NOMO-1 treated with dmso at 0.1 percent for 144 hours (cell line): Measurements from ENCODE around the gene SMAGP.
"Not testable (repeated sequence)": the region's sequence is repeated elsewhere in the genome, so short reads cannot be mapped to it uniquely, and the experiment has no call there.

Experiments used
- DNase-seq: peaks from one replicate; lab custom pipeline; 2025; ENCODE audit not compliant: unreplicated experiment; lab: John Stamatoyannopoulos, UW

The SMAGP gene

DNA sequence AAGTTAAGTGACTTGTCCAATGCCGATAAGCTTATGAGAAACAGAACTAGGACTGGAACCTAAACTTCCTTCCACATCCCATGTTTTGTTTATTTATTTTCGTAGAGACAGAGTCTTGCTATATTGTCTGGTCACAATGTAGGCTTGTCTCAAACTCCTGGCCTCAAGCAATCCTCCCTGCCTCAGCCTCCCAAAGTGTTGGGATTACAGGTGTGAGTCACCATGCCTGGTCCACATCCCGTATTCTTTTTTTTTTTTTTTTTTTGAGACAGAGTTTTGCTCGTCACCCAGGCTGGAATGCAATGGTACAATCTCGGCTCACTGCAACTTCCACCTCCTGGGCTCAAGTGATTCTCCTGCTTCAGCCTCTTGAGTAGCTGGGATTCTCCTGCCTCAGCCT, 43.1 kb downstream of the SMAGP start:
- not testable (repeated sequence) for DNase-seq

- DNase-seq: no peak
Observed at GRCh38 chr12:51225771-51226170, 44.4 kb downstream of the SMAGP start.

DNA sequence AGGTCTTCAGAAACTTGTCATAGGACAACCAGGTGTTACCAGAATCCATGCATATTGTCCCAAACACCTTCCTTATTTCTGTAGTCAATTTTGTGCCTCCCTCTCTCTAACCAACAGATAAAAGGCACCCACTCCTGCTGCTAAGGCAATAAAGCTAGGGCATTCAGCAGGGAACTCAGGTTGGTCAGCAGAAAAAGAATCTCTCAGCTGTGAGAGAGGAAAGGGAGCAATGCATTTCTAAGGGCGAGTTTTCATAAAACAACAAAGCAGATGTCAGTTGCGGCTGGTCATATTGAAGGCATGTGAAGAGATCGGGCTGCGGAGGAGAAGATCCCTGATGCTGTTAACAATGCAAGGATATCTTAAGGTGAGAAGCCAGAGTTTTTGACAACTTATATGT, 45.0 kb downstream of the SMAGP start:
- no peak for DNase-seq

DNA sequence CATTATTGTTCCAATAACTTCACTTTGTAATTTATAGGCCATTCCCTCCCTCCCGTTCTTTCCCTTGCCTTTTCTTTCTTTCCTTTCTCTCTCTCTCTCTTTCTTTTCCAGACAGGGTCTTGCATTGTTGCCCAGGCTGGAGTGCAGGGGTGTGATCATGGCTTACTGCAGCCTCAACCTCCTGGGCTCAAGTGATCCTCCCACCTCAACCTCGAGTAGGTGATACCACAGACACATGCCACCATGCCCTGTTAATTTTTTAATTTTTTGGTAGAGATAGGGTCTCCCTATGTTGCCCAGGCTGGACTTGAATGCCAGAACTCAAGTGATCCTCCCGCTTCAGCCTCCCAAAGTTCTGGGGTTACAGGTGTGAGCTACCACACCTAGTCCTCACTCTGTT, 45.6 kb downstream of the SMAGP start:
- DNase-seq: no peak

DNA sequence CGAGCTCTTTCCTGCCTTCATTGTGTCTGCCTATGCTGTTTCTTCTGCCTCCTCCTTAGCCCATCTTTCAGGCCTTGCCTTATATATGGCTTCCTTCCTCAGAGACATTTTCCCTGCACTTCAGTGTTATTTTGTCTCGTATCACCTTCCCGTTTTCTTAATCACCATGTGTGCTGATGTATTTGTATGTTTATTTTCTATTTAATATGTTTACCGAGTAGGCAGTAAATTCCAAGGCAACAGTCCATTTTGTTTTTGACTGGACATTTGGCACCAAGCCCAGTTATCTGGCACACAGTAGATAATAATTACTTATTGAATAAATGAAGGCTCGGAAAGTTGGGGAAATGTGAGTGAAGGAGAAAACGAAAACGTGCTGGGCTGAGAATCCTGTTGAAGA, 47.8 kb downstream of the SMAGP start:
- no peak for DNase-seq

DNA sequence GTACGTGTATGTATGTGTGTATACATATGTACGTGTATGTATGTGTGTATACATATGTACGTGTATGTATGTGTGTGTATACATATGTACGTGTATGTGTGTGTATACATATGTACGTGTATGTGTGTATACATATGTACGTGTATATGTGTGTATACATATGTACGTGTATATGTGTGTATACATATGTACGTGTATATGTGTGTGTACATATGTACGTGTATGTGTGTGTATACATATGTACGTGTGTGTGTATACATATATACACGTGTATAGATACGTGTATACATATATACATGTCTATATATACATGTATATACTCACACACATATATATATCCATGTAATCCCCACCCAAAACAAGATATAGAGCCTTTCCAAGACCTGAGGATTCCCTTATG, 50.4 kb downstream of the SMAGP start:
- not testable (repeated sequence) for DNase-seq

- no peak for DNase-seq
Observed at GRCh38 chr12:51219322-51219721, 50.9 kb downstream of the SMAGP start.

GRCh38 chr12:51218607-51219161, 51.5 kb downstream of the SMAGP start:
- no peak for DNase-seq

DNA sequence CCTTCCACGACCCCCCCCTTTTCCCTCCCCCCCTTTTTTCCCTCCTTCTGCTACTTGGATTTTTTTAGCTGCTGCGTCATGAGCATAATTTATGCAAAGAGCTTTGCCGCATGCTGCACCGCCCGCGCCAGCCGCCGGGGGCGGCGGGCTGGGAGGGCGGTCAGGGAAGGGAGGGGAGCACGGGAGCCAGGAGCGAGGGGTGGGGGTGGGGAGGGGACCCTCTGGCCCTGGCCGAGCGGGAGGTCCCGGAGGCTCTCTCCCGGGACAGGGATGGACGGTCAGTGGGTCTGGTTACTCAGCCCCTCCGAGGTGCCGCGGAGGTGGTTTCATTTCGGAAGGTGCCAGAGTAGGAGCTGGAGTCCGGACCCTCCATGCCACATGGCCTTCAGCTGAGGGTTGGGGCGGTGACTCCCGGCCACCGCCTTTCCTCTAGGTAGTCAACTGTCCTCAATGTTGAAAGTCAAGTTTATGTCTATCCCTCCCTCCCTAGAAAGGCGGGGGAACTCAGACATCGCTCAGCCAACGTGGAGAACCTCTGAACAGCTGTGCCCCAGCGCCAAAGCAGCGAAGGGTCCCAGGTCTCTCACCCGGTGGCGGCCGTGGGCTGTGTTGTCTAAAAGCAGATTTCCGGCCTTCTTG, 52.1 kb downstream of the SMAGP start, which contains the start of gene POU6F1:
TSS of gene POU6F1 (minus strand) at position 95 of the 639 bp plus-strand sequence. CDS start 11,226 bp downstream, outside the sequence.
- peak; percentile 33 for DNase-seq

DNA sequence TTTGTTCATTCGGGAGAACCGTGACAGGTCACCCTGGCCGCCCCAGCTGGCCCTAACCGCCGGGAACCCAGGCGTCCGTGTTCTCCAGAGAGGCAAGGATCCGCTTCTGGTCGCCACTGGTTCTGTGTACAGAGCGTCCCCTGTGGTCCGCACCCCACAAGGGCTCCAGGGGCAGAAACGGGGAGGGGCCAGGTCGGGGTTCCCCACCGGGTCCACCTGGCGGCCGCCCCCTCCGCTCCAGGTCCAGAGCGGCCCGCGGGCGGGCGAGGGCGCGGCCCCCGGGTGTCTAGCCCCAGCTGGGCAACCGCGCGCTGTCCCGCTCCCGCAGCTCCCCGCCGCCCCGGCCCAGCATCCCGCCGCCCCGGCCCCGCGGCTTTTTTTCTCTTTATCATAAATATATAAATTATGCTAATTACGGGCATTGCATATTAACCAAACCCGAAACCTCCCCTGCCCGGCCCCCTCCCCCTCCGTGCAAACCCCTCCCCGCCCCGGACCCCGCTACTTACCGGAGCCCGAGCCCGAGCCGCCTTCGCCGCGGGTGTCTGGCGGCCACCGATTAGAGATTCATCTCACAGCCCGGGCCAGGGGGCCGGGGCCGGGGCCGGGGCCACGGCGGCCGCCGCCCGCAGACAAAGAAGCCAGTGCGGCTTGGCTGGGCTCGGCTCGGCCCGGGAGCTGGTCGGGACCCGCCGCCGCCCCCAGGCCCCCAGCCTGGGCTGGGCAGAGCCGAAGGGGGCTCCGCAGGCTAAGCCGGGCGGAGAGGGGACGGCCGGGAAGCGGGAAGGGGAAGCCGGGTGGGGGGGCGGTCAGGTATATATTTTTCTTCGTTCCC, 52.9 kb downstream of the SMAGP start:
- no peak for DNase-seq

- no peak for DNase-seq
Observed at GRCh38 chr12:51216642-51217041, 53.6 kb downstream of the SMAGP start.

DNA sequence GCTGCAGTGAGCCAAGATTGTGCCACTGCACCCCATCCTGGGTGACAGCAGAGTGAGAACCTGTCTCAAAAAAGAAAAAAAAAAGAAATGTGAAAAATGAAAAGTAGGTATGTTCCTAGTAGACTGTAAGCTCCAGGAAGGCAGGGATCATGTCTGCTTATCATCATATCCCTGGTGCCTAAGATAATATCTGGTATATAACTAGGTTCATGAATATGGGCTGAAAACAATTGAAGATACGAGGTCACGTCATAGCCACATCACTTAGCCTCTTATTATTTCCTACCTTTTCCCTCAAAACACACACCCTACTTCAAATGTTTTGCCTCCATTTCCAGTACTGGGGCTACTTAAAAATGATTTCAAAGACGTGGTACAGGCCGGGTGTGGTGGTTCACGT, 55.3 kb downstream of the SMAGP start:
- no peak for DNase-seq

- DNase-seq: no peak
Observed at GRCh38 chr12:51210690-51211395, 59.4 kb downstream of the SMAGP start.

GRCh38 chr12:51209259-51209658, 61.0 kb downstream of the SMAGP start:
- no peak for DNase-seq

- no peak for DNase-seq
Observed at GRCh38 chr12:51208016-51208660, 62.1 kb downstream of the SMAGP start.

DNA sequence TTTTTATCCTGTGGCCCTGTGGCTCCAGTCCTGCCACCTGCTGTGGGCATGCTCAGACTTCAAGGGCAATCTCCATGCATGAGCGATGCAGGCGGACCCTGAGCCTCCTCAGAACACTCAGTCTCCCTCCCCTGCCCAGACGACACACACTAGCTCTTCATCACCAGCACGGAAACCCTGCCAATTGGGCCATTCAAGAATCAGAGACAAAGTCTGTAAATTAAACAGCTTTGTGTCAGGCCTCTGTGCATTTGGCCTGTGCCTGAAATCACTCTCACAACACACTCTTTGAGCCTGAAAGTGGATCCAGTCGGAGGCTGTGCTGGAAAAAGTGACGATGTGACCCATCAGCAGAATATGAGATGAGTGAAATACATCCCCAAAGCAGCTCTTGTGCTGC, 64.9 kb downstream of the SMAGP start:
- no peak for DNase-seq

GRCh38 chr12:51202718-51203117, 67.5 kb downstream of the SMAGP start:
- no peak for DNase-seq

DNA sequence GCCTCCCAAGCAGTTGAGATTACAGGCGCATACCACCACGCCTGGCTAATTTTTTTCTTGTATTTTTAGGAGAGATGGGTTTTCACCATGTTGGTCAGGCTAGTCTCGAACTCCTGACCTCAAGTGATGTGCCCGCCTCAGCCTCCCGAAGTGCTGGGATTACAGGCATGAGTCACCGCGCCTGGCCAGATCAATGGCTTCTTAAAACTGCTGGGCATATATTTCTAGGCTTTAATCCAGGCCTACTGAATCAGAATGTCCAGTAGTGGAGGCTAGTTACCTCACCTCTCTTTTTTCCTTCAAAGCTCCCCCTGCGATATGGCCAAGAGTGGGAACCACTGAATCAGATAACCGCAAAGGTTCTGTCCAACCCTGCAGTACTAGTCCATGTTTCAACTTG, 69.4 kb downstream of the SMAGP start:
- no peak for DNase-seq

DNA sequence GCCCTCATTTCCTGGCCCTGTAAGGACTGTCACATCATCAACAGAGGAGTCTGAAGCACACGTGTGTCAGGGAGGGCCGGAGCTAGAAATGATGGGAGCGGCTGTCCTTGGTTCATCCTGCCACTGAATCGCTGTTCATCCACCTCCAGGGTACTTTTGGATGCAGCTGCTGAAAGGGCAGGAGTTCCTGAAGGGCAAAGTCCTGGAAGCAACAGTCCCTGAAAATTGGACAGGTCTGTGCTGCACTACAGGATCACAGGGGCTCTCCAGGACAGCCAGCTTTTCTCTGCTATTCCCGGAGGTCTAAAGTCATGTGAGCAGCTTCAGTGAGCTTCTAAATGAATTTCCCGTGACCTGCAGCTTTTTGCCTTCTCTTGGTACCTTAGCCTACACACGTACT, 70.1 kb downstream of the SMAGP start:
- no peak for DNase-seq

GRCh38 chr12:51199366-51199945, 70.8 kb downstream of the SMAGP start:
- no peak for DNase-seq
